GM12892 (cell line): ENCODE results near the gene C19orf44.
"Not testable (repeated sequence)": the region's sequence is repeated elsewhere in the genome, so short reads cannot be mapped to it uniquely, and the experiment has no call there.

Source experiments
- POLR2A ChIP-seq: IDR thresholded peaks from 2 replicates; pipeline ENCODE4 v1.6.1; 2011; ENCODE audit warnings: low read depth, low read length, control low read depth
- POLR2AphosphoS5 ChIP-seq: IDR thresholded peaks from 2 replicates; pipeline ENCODE4 v1.6.1; 2011; ENCODE audit warnings: low read depth, low read length, control low read depth
- TAF1 ChIP-seq: IDR thresholded peaks from 2 replicates; pipeline ENCODE4 v1.6.1; 2011; ENCODE audit warnings: low read depth, mild to moderate bottlenecking, control low read depth, low read length, borderline replicate concordance

DNA sequence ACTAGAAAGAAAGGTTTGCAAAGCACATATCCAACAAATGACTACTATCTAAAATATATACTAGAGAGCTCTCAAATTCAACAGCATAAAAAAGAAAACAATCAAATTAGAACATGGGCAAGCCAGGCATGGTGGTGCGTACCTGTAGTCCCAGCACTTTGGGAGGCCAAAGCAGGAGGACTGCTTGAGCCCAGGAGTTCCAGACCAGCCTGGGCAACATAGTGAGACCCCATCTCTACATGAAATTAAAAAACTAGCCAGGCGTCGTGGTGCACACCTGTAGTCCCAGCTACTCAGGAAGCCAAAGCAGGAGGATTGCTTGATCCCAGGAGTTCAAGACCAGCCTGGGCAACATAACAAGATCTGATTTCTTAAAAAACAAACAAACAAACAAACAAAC, 47.3 kb upstream of the C19orf44 start:
- not testable (repeated sequence) for TF ChIP-seq POLR2A, TAF1, POLR2AphosphoS5
